Naive thymus-derived CD8-positive, alpha-beta T cell (primary cell): ENCODE results near the gene ESPN. TPM values are rescaled to one million over a fixed set of nuclear protein-coding genes. Genes with fewer than 3 reads are reported as not detected.

Source experiments
- ATAC-seq, 2 donors: fragments of 150-1000 bp; cut with Tn5 transposase in 1 of 2; sonication (Bioruptor Pico), chemical (Tn5 transposase) in 1 of 2; 1 replicate in 1 of 2; 2 replicates in 1 of 2; pipeline ENCODE4 v1.10.0; 2021; ENCODE audit warnings: mild to moderate bottlenecking in 2 of 2, moderate library complexity in 2 of 2
- POLR2A ChIA-PET: fragments of 350-600 bp; sonication (Branson Sonifier 250); formaldehyde crosslinking; loops from one replicate; lab custom pipeline; 2021; ENCODE audit warnings: antibody characterized with exemption; lab: Charles Lee
- DNase-seq, 10 donors: peaks; one replicate each; pipeline versions ENCODE4 v3.0.0 to v3.0.0-alpha.2; 2020 to 2022
- H3K27ac Mint-ChIP-seq, 10 donors: one replicate each; pipeline ENCODE4 v1.8.0; 2020 to 2022; ENCODE audit warnings: mild to moderate bottlenecking in 10 of 10, mixed read lengths in 10 of 10, moderate library complexity in 4 of 10, inconsistent platforms in 1 of 10
- H3K27me3 Mint-ChIP-seq, 5 donors: one replicate each; pipeline ENCODE4 v1.8.0; 2021 to 2022; ENCODE audit warnings: mixed read lengths in 5 of 5
- H3K36me3 Mint-ChIP-seq, 3 donors: one replicate each; pipeline ENCODE4 v1.8.0; 2020 to 2022; ENCODE audit warnings: mixed read lengths in 3 of 3, mild to moderate bottlenecking in 2 of 3, inconsistent platforms in 1 of 3
- H3K4me1 Mint-ChIP-seq, 4 donors: one replicate each; pipeline ENCODE4 v1.8.0; 2021 to 2022; ENCODE audit warnings: mixed read lengths in 4 of 4
- H3K4me3 Mint-ChIP-seq, 10 donors: one replicate each; pipeline ENCODE4 v1.8.0; 2020 to 2022; ENCODE audit warnings: mild to moderate bottlenecking in 10 of 10, mixed read lengths in 10 of 10, moderate library complexity in 6 of 10, inconsistent platforms in 1 of 10
- H3K9me3 Mint-ChIP-seq, 9 donors: one replicate each; pipeline ENCODE4 v1.8.0; 2020 to 2022; ENCODE audit warnings: mixed read lengths in 9 of 9, mild to moderate bottlenecking in 3 of 9, inconsistent platforms in 1 of 9, moderate library complexity in 1 of 9
- polyA plus RNA-seq, 3 donors: library from polyadenylated mRNA; unstranded; fragments of 300-500 nt; fragmentation: Illumina TruSeq; gene quantifications; one replicate each; pipeline ENCODE4 v1.2.3, GENCODE V29; 2021
- total RNA-seq, 8 experiments: library from RNA in 2 of 8; stranded (reverse) in 2 of 8; gene quantifications; one replicate each; pipeline ENCODE4 v1.2.3 and lab custom pipeline; 2021 to 2026

ESPN gene
- total and polyA plus RNA-seq, 5 experiments from 2014 or later: 0.12 to 2.4 (median 0.81) TPM

DNA sequence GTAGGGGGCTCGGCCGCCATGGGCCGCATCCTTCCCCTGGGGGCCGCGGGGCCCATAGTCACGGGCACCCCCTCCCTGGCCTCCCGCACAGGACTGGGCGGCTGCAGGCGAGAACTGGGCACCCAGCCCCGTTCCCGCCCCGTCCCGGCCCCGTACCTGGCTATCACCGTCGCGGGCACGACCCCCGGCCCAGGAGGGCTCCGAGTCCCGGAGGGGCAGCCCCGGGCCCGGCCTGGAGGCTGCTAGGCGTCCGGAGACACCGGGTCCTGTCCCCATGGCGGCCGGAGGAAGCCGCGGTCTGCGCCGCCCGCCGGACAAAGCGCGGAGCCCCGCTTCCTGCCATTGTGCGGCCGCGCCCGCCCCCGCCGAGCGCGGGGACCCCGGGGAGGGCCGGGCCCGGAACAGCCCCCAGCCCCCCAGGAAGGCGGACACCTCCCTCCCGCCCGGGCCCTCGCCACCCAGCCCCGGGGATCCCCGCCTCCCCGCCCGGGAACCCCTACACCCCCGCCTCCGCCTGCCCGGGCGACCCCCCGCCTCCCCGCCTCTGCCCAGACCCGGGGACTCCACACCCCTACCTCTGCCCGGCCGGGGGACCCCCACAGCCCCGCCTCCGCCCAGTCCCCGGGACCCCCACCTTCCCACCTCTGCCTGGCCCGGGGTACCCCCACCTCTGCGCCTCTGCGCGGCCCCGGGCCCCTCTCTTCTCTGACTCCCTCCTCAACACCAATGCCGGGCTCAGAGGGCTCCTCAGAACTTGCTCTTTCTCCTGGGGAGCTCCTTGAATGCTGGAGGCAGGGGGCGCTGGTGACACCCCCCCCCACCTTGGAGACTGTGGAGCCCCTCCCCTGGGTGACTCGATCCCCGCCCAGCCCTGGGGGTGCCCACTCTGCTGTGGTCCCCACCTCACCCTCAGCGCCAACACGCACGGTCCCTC, 60.9 kb downstream of the ESPN start:
- DNase-seq (no peak), ATAC-seq (no peak)
- POLR2A ChIA-PET: interaction anchor here (0.7 to 3.6 kb wide), 5 partner anchors 26 to 161 kb away, joined by 3 to 15 read pairs (median 4); partner anchors contain the start of genes NOL9, TAS1R1 and ZBTB48
- Mint-ChIP-seq H3K27me3 (peaks cover 7 to 37% (median 21%) of the 10 kb centered on the region in 5 donors), H3K4me1 (peaks cover 7 to 19% (median 11%) of the 10 kb centered on the region in 4 donors), H3K36me3 (peaks cover 0 to 3% (median 0%) of the 10 kb centered on the region in 3 donors), H3K27ac (peak overlapping the region in 1 of 10 donors; percentile 53), H3K4me3 (peak overlapping the region in 1 of 10 donors; percentile 75), H3K9me3 (no peaks in the 10 kb centered on the region)

DNA sequence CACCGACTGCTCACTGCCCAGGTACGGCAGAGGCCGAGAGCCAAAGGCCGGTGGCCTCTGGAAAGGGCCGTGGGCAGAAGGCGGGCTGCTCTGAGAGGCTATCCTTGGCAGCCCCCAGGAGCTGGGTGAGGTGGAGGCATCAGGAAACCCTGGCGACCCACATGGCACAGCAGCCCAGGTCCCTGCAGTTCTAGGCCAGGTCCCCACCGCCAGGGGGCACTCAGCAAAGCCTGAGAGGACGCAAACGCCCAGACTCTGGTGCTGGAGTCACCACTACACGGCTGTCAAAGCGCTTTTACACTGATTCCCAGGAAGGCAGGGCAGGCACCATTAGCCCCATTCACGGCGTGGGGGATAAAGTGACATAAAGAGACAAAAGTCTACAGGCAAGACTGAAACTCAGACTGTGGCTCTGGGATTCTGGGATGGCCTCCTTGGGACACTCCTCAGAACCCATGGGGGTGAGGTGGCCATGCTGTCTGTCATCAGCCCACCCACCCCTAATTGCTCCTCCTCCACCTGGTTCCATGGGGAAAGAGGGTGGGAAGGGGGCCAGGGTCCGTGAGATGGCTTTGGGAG, 61.9 kb downstream of the ESPN start:
- POLR2A ChIA-PET: interaction anchor here (0.7 to 3.6 kb wide), 4 partner anchors 27 to 160 kb away, joined by 3 to 15 read pairs (median 6); partner anchors contain the start of genes NOL9, TAS1R1 and ZBTB48
- H3K36me3 Mint-ChIP-seq: peaks cover 0 to 3% (median 0%) of the 10 kb centered on the region in 3 donors
- no peaks in the 10 kb centered on the region for H3K9me3 Mint-ChIP-seq
- peak; percentile 67 to 92 (median 83) for DNase-seq
- H3K4me1 Mint-ChIP-seq: peaks cover 13 to 25% (median 16%) of the 10 kb centered on the region in 4 donors
- peak; percentile 74 to 76 for ATAC-seq
- H3K27ac Mint-ChIP-seq: peak overlapping the region in 2 of 10 donors; percentile 25 to 69
- peaks cover 7 to 37% (median 21%) of the 10 kb centered on the region in 5 donors for H3K27me3 Mint-ChIP-seq
- peak overlapping the region in 6 of 10 donors; percentile 28 to 85 (median 61) for H3K4me3 Mint-ChIP-seq

- ATAC-seq: no peak
- peaks cover 0 to 3% (median 0%) of the 10 kb centered on the region in 3 donors for H3K36me3 Mint-ChIP-seq
- H3K4me1 Mint-ChIP-seq: peaks cover 20 to 38% (median 24%) of the 10 kb centered on the region in 4 donors
- no peak for DNase-seq
- H3K27me3 Mint-ChIP-seq: peaks cover 5 to 37% (median 21%) of the 10 kb centered on the region in 5 donors
- POLR2A ChIA-PET: interaction anchor here (5.3 to 6.2 kb wide), 2 partner anchors 27 to 66 kb away, joined by 30 to 43 read pairs; partner anchors contain the start of genes NOL9 and TAS1R1
- H3K27ac Mint-ChIP-seq: peak overlapping the region in 1 of 10 donors; percentile 72
- peak overlapping the region in 1 of 10 donors; percentile 22 for H3K4me3 Mint-ChIP-seq
- H3K9me3 Mint-ChIP-seq: no peaks in the 10 kb centered on the region
These were observed 63.4 kb downstream of the ESPN start for GRCh38 chr1:6487804-6488484.

GRCh38 chr1:6488602-6489382, 64.2 kb downstream of the ESPN start:
- Mint-ChIP-seq H3K4me1 (peaks cover 22 to 43% (median 29%) of the 10 kb centered on the region in 4 donors), H3K36me3 (peaks cover 0 to 3% (median 0%) of the 10 kb centered on the region in 3 donors), H3K27me3 (peaks cover 5 to 37% (median 21%) of the 10 kb centered on the region in 5 donors), H3K9me3 (no peaks in the 10 kb centered on the region), H3K4me3 (peak overlapping the region in 1 of 10 donors; percentile 18), H3K27ac (peak overlapping the region in 1 of 10 donors; percentile 72)
- POLR2A ChIA-PET: interaction anchor here (1.4 to 6.2 kb wide), 5 partner anchors 11 to 65 kb away, joined by 3 to 43 read pairs (median 11); partner anchors contain the start of genes NOL9 and TAS1R1
- DNase-seq: no peak
- no peak for ATAC-seq

DNA sequence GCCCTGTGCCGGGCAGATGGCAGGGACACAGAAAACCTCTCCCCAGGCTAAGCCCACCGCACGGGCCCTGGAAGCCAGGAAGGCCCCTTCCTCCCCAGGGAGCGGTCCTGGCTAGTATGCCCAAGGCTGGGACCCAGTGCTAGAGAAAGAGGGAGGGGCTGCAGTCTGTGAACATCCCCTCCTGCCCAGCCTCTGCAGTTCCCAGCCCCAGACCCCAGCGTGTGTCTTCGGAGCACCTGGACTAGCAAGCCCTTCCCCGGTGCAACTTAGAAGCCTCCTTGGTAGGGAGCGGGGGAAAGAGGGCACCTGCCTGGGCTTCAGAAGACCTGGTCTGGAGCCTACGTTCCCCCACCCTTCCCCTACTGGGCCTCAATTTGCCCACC, 64.8 kb downstream of the ESPN start:
- peaks cover 0 to 3% (median 0%) of the 10 kb centered on the region in 3 donors for H3K36me3 Mint-ChIP-seq
- ATAC-seq (no peak), DNase-seq (no peak)
- peaks cover 22 to 43% (median 29%) of the 10 kb centered on the region in 4 donors for H3K4me1 Mint-ChIP-seq
- H3K27ac Mint-ChIP-seq: no peak overlapping the region
- peak overlapping the region in 2 of 10 donors; percentile 18 to 85 for H3K4me3 Mint-ChIP-seq
- POLR2A ChIA-PET: interaction anchor here (1.4 to 6.2 kb wide), 6 partner anchors 10 to 65 kb away, joined by 3 to 43 read pairs (median 20); partner anchors contain the start of genes NOL9 and TAS1R1
- no peaks in the 10 kb centered on the region for H3K9me3 Mint-ChIP-seq
- H3K27me3 Mint-ChIP-seq: peaks cover 5 to 36% (median 21%) of the 10 kb centered on the region in 5 donors

DNA sequence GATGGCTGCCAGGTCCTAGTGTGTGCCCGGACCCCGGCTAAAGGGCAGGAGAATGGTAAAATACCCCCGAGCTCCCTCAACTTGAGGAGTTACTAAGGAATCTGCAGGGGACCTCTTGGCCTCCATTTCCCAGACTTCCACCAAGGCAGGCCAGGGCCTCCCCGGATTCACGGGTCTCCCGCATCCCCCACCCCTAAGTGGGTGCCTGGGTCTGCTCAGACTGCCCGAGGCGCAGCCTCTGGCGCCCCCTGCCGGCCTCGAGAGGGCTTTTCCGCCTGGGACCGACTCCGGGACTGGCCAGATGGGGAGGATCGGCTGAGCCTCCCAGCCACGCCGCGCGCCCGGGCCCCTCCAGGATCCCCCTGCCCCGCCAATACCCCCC, 65.2 kb downstream of the ESPN start:
- Mint-ChIP-seq H3K36me3 (peaks cover 0 to 2% (median 0%) of the 10 kb centered on the region in 3 donors), H3K27me3 (peaks cover 5 to 31% (median 18%) of the 10 kb centered on the region in 5 donors), H3K4me3 (peak overlapping the region; percentile 68 to 87 (median 76)), H3K27ac (peak overlapping the region in 3 of 10 donors; percentile 19 to 67 (median 58)), H3K9me3 (no peaks in the 10 kb centered on the region), H3K4me1 (peaks cover 25 to 43% (median 30%) of the 10 kb centered on the region in 4 donors)
- peak; percentile 57 to 84 (median 75) for DNase-seq
- POLR2A ChIA-PET: interaction anchor here (1.0 to 6.2 kb wide), 10 partner anchors 10 to 141 kb away, joined by 3 to 43 read pairs (median 10); partner anchors contain the start of genes KLHL21, NOL9 and TAS1R1
- peak; percentile 62 to 70 for ATAC-seq

DNA sequence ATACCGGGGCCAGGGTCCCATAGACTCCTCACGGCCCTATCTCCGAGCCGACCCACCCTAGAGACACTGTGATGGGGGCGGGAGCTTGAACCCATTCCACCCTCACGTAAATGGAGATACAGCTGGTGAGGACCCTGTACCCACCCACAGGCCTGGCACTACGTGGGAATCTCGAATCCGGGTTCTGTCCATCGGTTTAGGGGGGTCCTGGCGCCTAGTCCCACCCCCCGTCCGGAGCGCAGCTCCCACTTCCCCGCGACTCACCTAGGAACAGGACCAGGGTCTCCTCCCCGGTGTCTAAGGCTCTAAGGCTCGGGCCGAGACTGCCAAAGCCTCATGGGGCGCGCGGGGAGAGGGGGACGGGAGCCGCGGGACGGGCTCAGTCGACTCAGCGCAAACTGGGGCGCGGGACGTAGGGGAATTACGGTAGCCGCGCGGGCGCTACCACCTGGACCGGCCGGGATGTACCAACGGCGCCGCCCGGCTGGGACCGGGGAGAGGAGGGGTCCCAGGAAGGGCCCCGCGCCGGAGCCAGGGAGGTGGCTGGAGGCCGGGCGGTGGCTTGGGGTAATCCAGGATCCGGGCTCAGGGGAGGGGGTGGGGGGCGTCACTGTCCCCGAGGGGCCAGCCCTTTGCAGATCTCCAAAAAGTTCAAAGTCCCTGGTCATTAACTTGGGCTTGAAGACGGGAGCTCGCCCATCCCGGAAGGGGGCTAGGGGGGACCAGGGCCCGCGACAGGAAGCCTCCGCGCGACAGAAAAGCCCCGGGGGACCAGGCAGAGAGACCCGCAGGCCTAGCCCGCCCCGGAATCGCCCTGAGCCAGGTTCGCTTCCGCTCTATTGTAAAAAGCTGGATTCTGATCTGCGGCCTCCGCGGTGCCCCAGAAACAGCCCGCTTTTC, 65.9 kb downstream of the ESPN start:
- ATAC-seq: peak; percentile 45 to 60
- H3K27me3 Mint-ChIP-seq: peaks cover 5 to 27% (median 18%) of the 10 kb centered on the region in 5 donors
- peak; percentile 20 to 72 (median 40) for DNase-seq
- H3K27ac Mint-ChIP-seq: peak overlapping the region in 7 of 10 donors; percentile 34 to 86 (median 67)
- H3K4me1 Mint-ChIP-seq: peaks cover 25 to 43% (median 31%) of the 10 kb centered on the region in 4 donors
- H3K36me3 Mint-ChIP-seq: peaks cover 0 to 2% (median 0%) of the 10 kb centered on the region in 3 donors
- H3K4me3 Mint-ChIP-seq: peak overlapping the region; percentile 76 to 87 (median 82)
- no peaks in the 10 kb centered on the region for H3K9me3 Mint-ChIP-seq
- POLR2A ChIA-PET: interaction anchor here (1.0 to 6.2 kb wide), 17 partner anchors 9 to 211 kb away, joined by 3 to 43 read pairs (median 5); partner anchors contain the start of genes DNAJC11, KLHL21, NOL9 and TAS1R1

GRCh38 chr1:6491081-6491449, 66.5 kb downstream of the ESPN start:
- Mint-ChIP-seq H3K9me3 (no peaks in the 10 kb centered on the region), H3K36me3 (peaks cover 0 to 2% (median 0%) of the 10 kb centered on the region in 3 donors), H3K4me3 (peak overlapping the region; percentile 76 to 87 (median 82)), H3K27ac (peak overlapping the region in 9 of 10 donors; percentile 42 to 86 (median 74)), H3K4me1 (peaks cover 24 to 45% (median 36%) of the 10 kb centered on the region in 4 donors), H3K27me3 (peaks cover 5 to 23% (median 16%) of the 10 kb centered on the region in 5 donors)
- ATAC-seq (no peak), DNase-seq (no peak)
- POLR2A ChIA-PET: interaction anchor here (1.0 to 6.2 kb wide), 16 partner anchors 8 to 211 kb away, joined by 3 to 43 read pairs (median 5); partner anchors contain the start of genes DNAJC11, KLHL21, NOL9 and TAS1R1

GRCh38 chr1:6491480-6491962, 66.9 kb downstream of the ESPN start, which contains the start of gene PLEKHG5:
PLEKHG5 (minus strand) TSS chr1:6491667; CDS start chr1:6477571, 14,096 bp downstream.
- DNase-seq: no peak
- peaks cover 0 to 2% (median 0%) of the 10 kb centered on the region in 3 donors for H3K36me3 Mint-ChIP-seq
- peaks cover 20 to 41% (median 36%) of the 10 kb centered on the region in 4 donors for H3K4me1 Mint-ChIP-seq

More at GRCh38 chr1:6491480-6491962, 66.9 kb downstream of the ESPN start, which contains the start of gene PLEKHG5:
- peak within 1 kb of the TSS; percentile 76 to 87 (median 82) for H3K4me3 Mint-ChIP-seq
- peak within 1 kb of the TSS; percentile 40 to 87 (median 76) for H3K27ac Mint-ChIP-seq
- ATAC-seq: no peak
- POLR2A ChIA-PET: interaction anchor here (0.5 to 6.2 kb wide), 12 partner anchors 8 to 210 kb away, joined by 3 to 43 read pairs (median 7); partner anchors contain the start of genes DNAJC11, KLHL21, NOL9 and TAS1R1
- peaks cover 1 to 19% (median 11%) of the 10 kb centered on the region in 5 donors for H3K27me3 Mint-ChIP-seq
- H3K9me3 Mint-ChIP-seq: no peaks in the 10 kb centered on the region
